GM13977 (cell line): ENCODE data around the gene PDIA5.

Source experiments
- DNase-seq: peaks from one replicate; pipeline ENCODE4 v3.0.0; 2012; ENCODE audit warnings: low spot score
- CTCF ChIP-seq: IDR thresholded peaks from 2 replicates; pipeline ENCODE4 v1.5.1; 2012; ENCODE audit warnings: mild to moderate bottlenecking, control low read depth; ENCODE audit not compliant: insufficient read depth; ENCODE audit errors: extremely low read depth, missing control alignments
- in situ Hi-C: fragments of 300-500 bp; cut with MboI; formaldehyde crosslinking; loops from one replicate; pipeline ENCODE4 v1.12.0; 2022; ENCODE audit warnings: low sequenced_read_pairs, low pct_unique_long_range_greater_than_20kb, mixed read lengths, inconsistent platforms; ENCODE audit not compliant: unreplicated experiment

PDIA5 gene

GRCh38 chr3:123163141-123163540 lies 96.3 kb downstream of the PDIA5 start:
- TF ChIP-seq CTCF, result no peak
- in situ Hi-C loops, result no loop called here

GRCh38 chr3:123165163-123165562 lies 98.3 kb downstream of the PDIA5 start:
- no peak for DNase-seq
- TF ChIP-seq CTCF, result no peak
- in situ Hi-C loops, result no loop called here

More at GRCh38 chr3:123163141-123163540, 96.3 kb downstream of the PDIA5 start:
- DNase-seq, result no peak

- no peak for TF ChIP-seq CTCF
- in situ Hi-C loops, result no loop called here
- DNase-seq, result no peak
Observed at GRCh38 chr3:123167686-123168085, 100.9 kb downstream of the PDIA5 start.

- in situ Hi-C loops, result no loop called here
- TF ChIP-seq CTCF, result no peak
Observed at GRCh38 chr3:123168122-123168521, 101.3 kb downstream of the PDIA5 start.

GRCh38 chr3:123168605-123169004 lies 101.8 kb downstream of the PDIA5 start:
- in situ Hi-C loops, result no loop called here
- no peak for DNase-seq
- no peak for TF ChIP-seq CTCF

More at GRCh38 chr3:123168122-123168521, 101.3 kb downstream of the PDIA5 start:
- DNase-seq, result no peak

- in situ Hi-C loops, result no loop called here
- no peak for DNase-seq
- no peak for TF ChIP-seq CTCF
Observed at GRCh38 chr3:123169492-123169929, 102.7 kb downstream of the PDIA5 start.

- in situ Hi-C loops, result no loop called here
- TF ChIP-seq CTCF, result no peak
- no peak for DNase-seq
Observed at GRCh38 chr3:123169930-123170329, 103.1 kb downstream of the PDIA5 start.
